ENCODE measurements around the gene GATAD2A. TPM values are rescaled to one million over a fixed set of nuclear protein-coding genes. Genes with fewer than 3 reads are reported as not detected.

The GATAD2A gene
- total RNA-seq, 1 donor from 2014 or later: 75.6 TPM

DNA sequence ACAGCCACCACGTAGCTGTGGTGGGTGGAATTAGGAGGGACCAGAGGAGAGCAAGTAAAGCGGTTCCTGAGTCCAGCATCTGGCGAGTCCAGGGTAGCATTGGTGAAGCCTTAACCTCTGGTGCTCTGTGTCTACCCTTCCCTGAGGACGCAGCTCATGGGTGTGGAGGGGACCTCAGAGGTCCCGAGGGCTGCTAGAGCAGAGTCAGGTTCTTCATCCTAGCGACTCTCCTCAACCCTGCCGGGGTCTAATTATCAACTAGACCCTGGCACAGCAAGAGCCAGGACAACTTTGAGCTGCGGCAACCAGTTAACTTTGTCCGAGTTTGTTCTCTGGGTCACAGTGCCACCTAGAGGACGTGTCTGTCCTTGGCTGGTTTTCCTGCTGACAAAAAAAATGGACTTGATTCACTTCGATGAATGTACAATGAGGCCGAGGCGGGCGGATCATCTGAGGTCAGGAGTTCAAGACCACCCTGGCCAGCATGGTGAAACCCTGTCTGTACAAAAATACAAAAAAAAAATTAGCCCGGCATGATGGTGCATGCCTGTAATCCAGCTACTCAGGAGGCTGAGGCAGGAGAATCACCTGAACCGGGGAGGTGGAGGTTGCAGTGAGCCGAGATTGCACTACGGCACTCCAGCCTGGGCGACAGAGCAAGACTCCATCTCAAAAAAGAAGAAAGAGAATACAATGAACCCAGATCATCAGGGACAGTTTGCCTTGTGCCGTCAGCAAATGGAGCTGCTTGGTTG, 84.9 kb downstream of the GATAD2A start:
- H3K27ac Mint-ChIP-seq (ENCODE audit: unreplicated experiment): peak overlapping the region; percentile 97
- TF ChIP-seq, protein P1, sequence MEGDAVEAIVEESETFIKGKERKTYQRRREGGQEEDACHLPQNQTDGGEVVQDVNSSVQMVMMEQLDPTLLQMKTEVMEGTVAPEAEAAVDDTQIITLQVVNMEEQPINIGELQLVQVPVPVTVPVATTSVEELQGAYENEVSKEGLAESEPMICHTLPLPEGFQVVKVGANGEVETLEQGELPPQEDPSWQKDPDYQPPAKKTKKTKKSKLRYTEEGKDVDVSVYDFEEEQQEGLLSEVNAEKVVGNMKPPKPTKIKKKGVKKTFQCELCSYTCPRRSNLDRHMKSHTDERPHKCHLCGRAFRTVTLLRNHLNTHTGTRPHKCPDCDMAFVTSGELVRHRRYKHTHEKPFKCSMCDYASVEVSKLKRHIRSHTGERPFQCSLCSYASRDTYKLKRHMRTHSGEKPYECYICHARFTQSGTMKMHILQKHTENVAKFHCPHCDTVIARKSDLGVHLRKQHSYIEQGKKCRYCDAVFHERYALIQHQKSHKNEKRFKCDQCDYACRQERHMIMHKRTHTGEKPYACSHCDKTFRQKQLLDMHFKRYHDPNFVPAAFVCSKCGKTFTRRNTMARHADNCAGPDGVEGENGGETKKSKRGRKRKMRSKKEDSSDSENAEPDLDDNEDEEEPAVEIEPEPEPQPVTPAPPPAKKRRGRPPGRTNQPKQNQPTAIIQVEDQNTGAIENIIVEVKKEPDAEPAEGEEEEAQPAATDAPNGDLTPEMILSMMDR (IDR thresholded peaks at IDR 0.05): peak; percentile 85
- peaks cover 41% of the 10 kb centered on the region for H3K4me1 Mint-ChIP-seq (ENCODE audit: unreplicated experiment)
- DNase-seq (ENCODE audit: extremely low spot score, unreplicated experiment): no peak
- H3K9me3 Mint-ChIP-seq (ENCODE audit: unreplicated experiment): no peaks in the 10 kb centered on the region
- H3K36me3 Mint-ChIP-seq (ENCODE audit: unreplicated experiment): peaks cover 7% of the 10 kb centered on the region
- no peaks in the 10 kb centered on the region for H3K27me3 Mint-ChIP-seq (ENCODE audit: unreplicated experiment)
- no peak overlapping the region for H3K4me3 Mint-ChIP-seq (ENCODE audit: unreplicated experiment)

DNA sequence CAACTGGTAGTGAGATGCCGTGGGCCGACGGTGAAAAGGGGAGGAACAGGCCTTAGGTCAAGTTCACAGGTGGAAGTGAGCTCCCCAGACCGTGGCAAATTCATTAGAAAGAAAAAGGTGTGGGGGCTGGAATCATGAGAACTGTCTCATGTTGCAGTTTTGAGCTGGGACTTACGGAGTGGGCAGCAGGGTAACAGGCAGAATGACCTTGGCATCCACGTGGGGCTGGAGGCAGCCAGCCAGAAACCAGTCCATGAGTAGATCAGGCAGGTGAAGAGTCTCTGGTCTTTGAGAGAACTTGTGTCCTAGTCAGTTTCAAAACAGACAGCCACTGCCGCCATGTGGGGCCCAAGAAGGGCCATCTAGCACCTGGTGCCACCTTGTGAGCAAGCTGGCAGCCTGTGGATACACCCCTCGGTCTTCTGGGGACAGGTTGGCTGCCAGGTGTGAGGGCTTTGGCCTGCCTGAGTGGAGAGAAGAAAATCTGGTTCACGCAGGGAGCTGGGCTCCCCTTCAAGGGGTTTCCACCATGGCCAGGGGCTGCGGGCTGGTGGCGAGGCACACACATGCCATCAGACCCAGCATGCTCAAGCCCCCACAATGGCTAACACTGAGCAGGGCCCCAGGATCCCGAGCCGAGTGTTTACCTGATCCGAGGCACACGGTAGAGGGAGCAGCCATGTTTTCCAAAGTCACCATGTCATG, 86.0 kb downstream of the GATAD2A start:
- peaks cover 31% of the 10 kb centered on the region for H3K4me1 Mint-ChIP-seq (ENCODE audit: unreplicated experiment)
- TF ChIP-seq, protein P1 (IDR thresholded peaks at IDR 0.05): no peak
- H3K27me3 Mint-ChIP-seq (ENCODE audit: unreplicated experiment): no peaks in the 10 kb centered on the region
- H3K4me3 Mint-ChIP-seq (ENCODE audit: unreplicated experiment): no peak overlapping the region
- DNase-seq (ENCODE audit: extremely low spot score, unreplicated experiment): no peak
- H3K27ac Mint-ChIP-seq (ENCODE audit: unreplicated experiment): no peak overlapping the region
- no peaks in the 10 kb centered on the region for H3K9me3 Mint-ChIP-seq (ENCODE audit: unreplicated experiment)
- peaks cover 15% of the 10 kb centered on the region for H3K36me3 Mint-ChIP-seq (ENCODE audit: unreplicated experiment)

DNA sequence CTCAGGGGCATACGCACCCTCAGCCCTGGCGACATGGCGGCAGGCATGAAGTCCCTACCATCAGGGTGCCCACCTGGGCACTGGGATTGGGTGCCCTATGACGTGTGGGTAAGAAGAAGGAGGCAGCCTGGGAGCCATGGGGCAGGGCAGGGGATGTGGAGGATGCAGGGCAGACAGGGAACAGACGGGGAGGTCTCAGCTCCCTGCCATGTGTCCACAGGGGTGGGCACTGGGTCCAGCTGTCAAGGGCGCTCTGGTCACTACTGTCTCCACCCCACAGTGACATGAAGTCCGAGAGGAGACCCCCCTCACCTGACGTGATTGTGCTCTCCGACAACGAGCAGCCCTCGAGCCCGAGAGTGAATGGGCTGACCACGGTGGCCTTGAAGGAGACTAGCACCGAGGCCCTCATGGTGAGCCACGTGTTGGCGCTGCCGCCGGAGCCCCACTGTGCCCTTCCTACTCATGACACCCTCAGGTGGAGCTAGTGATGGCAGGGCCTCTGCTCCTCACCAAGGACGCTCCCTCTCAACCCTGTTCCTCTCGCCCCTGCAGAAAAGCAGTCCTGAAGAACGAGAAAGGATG, 86.6 kb downstream of the GATAD2A start:
- TF ChIP-seq, protein P1 (IDR thresholded peaks at IDR 0.05): no peak
- Mint-ChIP-seq H3K4me1 (ENCODE audit: unreplicated experiment) (peaks cover 29% of the 10 kb centered on the region), H3K27ac (ENCODE audit: unreplicated experiment) (no peak overlapping the region), H3K9me3 (ENCODE audit: unreplicated experiment) (no peaks in the 10 kb centered on the region), H3K4me3 (ENCODE audit: unreplicated experiment) (no peak overlapping the region), H3K27me3 (ENCODE audit: unreplicated experiment) (no peaks in the 10 kb centered on the region), H3K36me3 (ENCODE audit: unreplicated experiment) (peaks cover 19% of the 10 kb centered on the region)
- no peak for DNase-seq (ENCODE audit: extremely low spot score, unreplicated experiment)

DNA sequence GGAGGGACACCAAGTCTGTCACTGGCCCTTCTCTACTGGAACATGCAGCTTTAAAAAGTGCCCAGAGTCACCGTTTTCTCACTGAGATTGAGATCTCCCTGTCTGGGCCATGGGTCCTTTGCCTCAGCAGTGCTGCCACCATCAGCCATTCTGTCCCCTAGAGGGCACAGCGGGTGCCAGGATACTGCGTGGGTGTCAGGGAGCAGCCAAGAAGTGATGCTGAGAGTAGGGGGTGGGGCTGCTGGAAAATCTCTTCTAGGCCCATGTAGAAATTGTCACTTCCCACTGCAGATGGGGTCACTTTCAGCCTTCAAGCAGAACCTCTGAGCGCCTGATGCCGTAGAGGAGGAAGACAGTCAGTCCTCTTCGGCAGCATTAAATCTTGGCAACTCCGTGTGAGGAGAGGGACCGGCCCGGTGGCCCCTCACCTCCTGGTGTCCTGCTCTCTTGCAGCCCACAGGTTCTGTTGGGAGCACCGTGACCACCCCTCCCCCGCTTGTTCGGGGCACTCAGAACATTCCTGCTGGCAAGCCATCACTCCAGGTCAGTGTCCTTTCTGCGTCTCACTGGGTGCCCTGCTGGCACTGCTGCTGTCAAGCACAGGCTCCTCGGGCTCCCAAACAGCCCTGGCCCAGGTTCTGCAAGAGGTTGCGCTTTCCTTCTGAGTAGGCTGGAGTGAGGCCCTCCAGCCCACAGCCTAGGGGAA, 88.5 kb downstream of the GATAD2A start:
- H3K4me3 Mint-ChIP-seq (ENCODE audit: unreplicated experiment): no peak overlapping the region
- peaks cover 20% of the 10 kb centered on the region for H3K36me3 Mint-ChIP-seq (ENCODE audit: unreplicated experiment)
- H3K27me3 Mint-ChIP-seq (ENCODE audit: unreplicated experiment): no peaks in the 10 kb centered on the region
- no peaks in the 10 kb centered on the region for H3K9me3 Mint-ChIP-seq (ENCODE audit: unreplicated experiment)
- DNase-seq (ENCODE audit: extremely low spot score, unreplicated experiment): no peak
- H3K27ac Mint-ChIP-seq (ENCODE audit: unreplicated experiment): no peak overlapping the region
- TF ChIP-seq, protein P1 (IDR thresholded peaks at IDR 0.05): no peak
- H3K4me1 Mint-ChIP-seq (ENCODE audit: unreplicated experiment): peaks cover 17% of the 10 kb centered on the region
